AG04450 (cell line): Measurements from ENCODE around the gene IMP3. TPM values are rescaled to one million over a fixed set of nuclear protein-coding genes. Genes with fewer than 3 reads are reported as not detected.
"Not testable (repeated sequence)": the region's sequence is repeated elsewhere in the genome, so short reads cannot be mapped to it uniquely, and the experiment has no call there.

Source experiments
- CTCF ChIA-PET: fragments of 300-600, 350-600 bp; formaldehyde crosslinking; extraction: SDS; loops from one replicate; lab custom pipeline; 2022; ENCODE audit warnings: antibody characterized with exemption, inconsistent platforms; lab: Charles Lee
- POLR2A ChIA-PET: fragments of 350-600 bp; formaldehyde crosslinking; extraction: SDS; loops from one replicate; lab custom pipeline; 2021; ENCODE audit warnings: antibody characterized with exemption, inconsistent platforms; lab: Yijun Ruan, JAX
- DNase-seq: peaks from one replicate; pipeline ENCODE4 v3.0.0-alpha.2; 2011; ENCODE audit warnings: low read depth, low spot score
- H3K27ac ChIP-seq: one replicate; pipeline ENCODE4 v1.5.1; 2012; ENCODE audit warnings: low read depth, low read length, control low read depth
- H3K27me3 ChIP-seq: one replicate; pipeline ENCODE4 v1.6.0; 2012; ENCODE audit warnings: low read length; ENCODE audit not compliant: control insufficient read depth, insufficient read depth
- H3K4me3 ChIP-seq: 2 replicates; pipeline ENCODE4 v1.5.1; 2011; ENCODE audit warnings: mild to moderate bottlenecking, low read depth, low read length, control low read depth
- H3K9me3 ChIP-seq: 2 replicates; pipeline ENCODE4 v1.5.1; 2012; ENCODE audit warnings: low read length; ENCODE audit not compliant: control insufficient read depth, insufficient read depth
- CTCF ChIP-seq: IDR thresholded peaks from 2 replicates; pipeline ENCODE4 v1.5.1; 2011; ENCODE audit warnings: low read depth, low read length, control low read depth, inconsistent platforms
- polyA plus RNA-seq: library from polyadenylated mRNA; depleted of rRNA; stranded (reverse); fragments of >200 nt; gene quantifications from 2 replicates; pipeline ENCODE4 v1.2.3, GENCODE V29; 2011

IMP3 gene
- polyA plus RNA-seq, 1 experiment = 42.3 TPM

GRCh38 chr15:75686212-75686642 is 46.2 kb upstream of the IMP3 start:
- TF ChIP-seq CTCF = peak; percentile 67
- DNase-seq, H3K27me3 ChIP-seq, H3K4me3 ChIP-seq, H3K27ac ChIP-seq, H3K9me3 ChIP-seq: not testable (repeated sequence)
- ChIA-PET POLR2A (interaction anchor here (1.0 kb wide), 1 partner anchor 45 kb away, joined by 6 read pairs; no protein-coding TSS in a partner anchor), CTCF (interaction anchor here (0.6 to 3.0 kb wide), 16 partner anchors 8 to 319 kb away, joined by 3 to 41 read pairs (median 3); partner anchors contain the start of gene SIN3A)

GRCh38 chr15:75685195-75685594 is 45.2 kb upstream of the IMP3 start:
- no peak overlapping the region for H3K4me3 ChIP-seq
- no peak for TF ChIP-seq CTCF
- ChIA-PET CTCF (interaction anchor here (0.7 to 3.0 kb wide), 5 partner anchors 48 to 174 kb away, joined by 3 to 41 read pairs (median 3); no protein-coding TSS in a partner anchor), POLR2A (no interaction called here)
- no peaks in the 10 kb centered on the region; the same call in 1 of the 2 replicates for H3K9me3 ChIP-seq
- H3K27me3 ChIP-seq = no peaks in the 10 kb centered on the region
- no peak overlapping the region for H3K27ac ChIP-seq
- no peak for DNase-seq

- ChIA-PET CTCF (interaction anchor here (0.7 to 3.0 kb wide), 10 partner anchors 9 to 176 kb away, joined by 3 to 41 read pairs (median 8); partner anchors contain the start of gene SNX33), POLR2A (no interaction called here)
- no peak overlapping the region for H3K27ac ChIP-seq
- no peak for TF ChIP-seq CTCF
- H3K4me3 ChIP-seq = no peak overlapping the region
- no peaks in the 10 kb centered on the region; the same call in 1 of the 2 replicates for H3K9me3 ChIP-seq
- no peaks in the 10 kb centered on the region for H3K27me3 ChIP-seq
- DNase-seq = no peak
Observed at GRCh38 chr15:75684648-75685047, 44.6 kb upstream of the IMP3 start.

GRCh38 chr15:75683646-75684312 is 43.8 kb upstream of the IMP3 start:
- DNase-seq, POLR2A ChIA-PET, H3K27ac ChIP-seq, H3K9me3 ChIP-seq, H3K4me3 ChIP-seq, H3K27me3 ChIP-seq: not testable (repeated sequence)
- TF ChIP-seq CTCF = peak; percentile 69
- CTCF ChIA-PET = interaction anchor here (0.6 to 3.0 kb wide), 13 partner anchors 10 to 230 kb away, joined by 3 to 41 read pairs (median 5); partner anchors contain the start of gene SNX33
